Stimulated activated CD8-positive, alpha-beta memory T cell treated with anti-CD3 and anti-CD28 coated beads, Interleukin-7, amount 100 ng/mL, for 24 hours (primary cell): ENCODE results near the gene EFNA1.
"Not testable (repeated sequence)": the region's sequence is repeated elsewhere in the genome, so short reads cannot be mapped to it uniquely, and the experiment has no call there.

ENCODE experiments used
- DNase-seq: peaks from one replicate; pipeline ENCODE4 v3.0.0-alpha.2; 2020; ENCODE audit warnings: low read depth

EFNA1 gene

GRCh38 chr1:155092641-155093040, 35.0 kb upstream of the EFNA1 start:
- no peak for DNase-seq

- no peak for DNase-seq
Measured at GRCh38 chr1:155093911-155094621, 33.6 kb upstream of the EFNA1 start.

- DNase-seq, result no peak
Measured at GRCh38 chr1:155094622-155094948, 33.1 kb upstream of the EFNA1 start.

GRCh38 chr1:155099331-155099730, 28.3 kb upstream of the EFNA1 start:
- no peak for DNase-seq

GRCh38 chr1:155103325-155103724, 24.4 kb upstream of the EFNA1 start:
- DNase-seq, result no peak

- no peak for DNase-seq
Measured at GRCh38 chr1:155104605-155105534, 22.8 kb upstream of the EFNA1 start.

- no peak for DNase-seq
Measured at GRCh38 chr1:155105604-155106011, 22.1 kb upstream of the EFNA1 start.

GRCh38 chr1:155106862-155107261, 20.8 kb upstream of the EFNA1 start:
- DNase-seq, result no peak

- DNase-seq, result no peak
Measured at GRCh38 chr1:155107309-155108264, 20.1 kb upstream of the EFNA1 start.

GRCh38 chr1:155108296-155108695, 19.4 kb upstream of the EFNA1 start:
- DNase-seq, result no peak

- no peak for DNase-seq
Measured at GRCh38 chr1:155110381-155110780, 17.3 kb upstream of the EFNA1 start.

GRCh38 chr1:155110826-155111225, 16.9 kb upstream of the EFNA1 start:
- no peak for DNase-seq

- no peak for DNase-seq
Measured at GRCh38 chr1:155113450-155113980, 14.2 kb upstream of the EFNA1 start.

GRCh38 chr1:155116113-155116764, 11.4 kb upstream of the EFNA1 start:
- no peak for DNase-seq

GRCh38 chr1:155117610-155118009, 10.1 kb upstream of the EFNA1 start:
- DNase-seq, result no peak

GRCh38 chr1:155118090-155118489, 9.6 kb upstream of the EFNA1 start:
- DNase-seq, result not testable (repeated sequence)

- no peak for DNase-seq
Measured at GRCh38 chr1:155120253-155120652, 7.4 kb upstream of the EFNA1 start.

- no peak for DNase-seq
Measured at GRCh38 chr1:155121249-155121648, 6.4 kb upstream of the EFNA1 start.

- no peak for DNase-seq
Measured at GRCh38 chr1:155122308-155122707, 5.4 kb upstream of the EFNA1 start.

- DNase-seq, result no peak
Measured at GRCh38 chr1:155123801-155124200, 3.9 kb upstream of the EFNA1 start.
